ENCODE data around the gene GALR1.

The GALR1 gene

GRCh38 chr18:77234504-77235365, 14.9 kb upstream of the GALR1 start:
- TF ChIP-seq CREB1 (IDR thresholded peaks at IDR 0.05; ENCODE audit: low read depth) (no peak), MAX (IDR thresholded peaks at IDR 0.05) (no peak), ZBTB7A (IDR thresholded peaks at IDR 0.05; ENCODE audit: low read depth) (no peak), RAD21 (IDR thresholded peaks at IDR 0.05; ENCODE audit: low read depth) (no peak)
- TF ChIP-seq, protein P1, sequence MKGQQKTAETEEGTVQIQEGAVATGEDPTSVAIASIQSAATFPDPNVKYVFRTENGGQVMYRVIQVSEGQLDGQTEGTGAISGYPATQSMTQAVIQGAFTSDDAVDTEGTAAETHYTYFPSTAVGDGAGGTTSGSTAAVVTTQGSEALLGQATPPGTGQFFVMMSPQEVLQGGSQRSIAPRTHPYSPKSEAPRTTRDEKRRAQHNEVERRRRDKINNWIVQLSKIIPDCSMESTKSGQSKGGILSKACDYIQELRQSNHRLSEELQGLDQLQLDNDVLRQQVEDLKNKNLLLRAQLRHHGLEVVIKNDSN (IDR thresholded peaks at IDR 0.05): no peak

DNA sequence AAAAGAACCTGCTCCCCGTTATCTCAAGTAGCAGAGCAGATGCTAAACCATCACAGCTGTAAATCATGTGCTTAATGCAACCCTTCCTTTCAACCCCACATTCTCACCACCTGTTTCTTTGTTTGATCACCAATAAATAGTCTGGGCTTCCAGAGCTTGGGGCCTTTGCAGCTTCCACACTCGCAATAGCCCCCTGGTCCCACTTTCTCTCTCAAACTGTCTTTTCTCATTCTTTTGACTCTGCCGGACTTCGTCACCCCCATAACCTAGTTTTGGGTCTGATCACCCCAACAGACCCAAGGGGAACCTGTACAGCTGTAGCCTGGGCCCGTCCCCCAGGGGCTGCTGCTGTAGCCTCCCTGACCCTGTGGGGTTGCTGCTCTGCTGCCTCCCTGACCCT, 10.4 kb upstream of the GALR1 start:
- TF ChIP-seq, protein P1 (IDR thresholded peaks at IDR 0.05): 0 out of 2 replicates have a peak, but pooled peaks have one; percentile 34

GRCh38 chr18:77248873-77249568, 627 bp upstream of the GALR1 start:
- TF ChIP-seq, protein P2, sequence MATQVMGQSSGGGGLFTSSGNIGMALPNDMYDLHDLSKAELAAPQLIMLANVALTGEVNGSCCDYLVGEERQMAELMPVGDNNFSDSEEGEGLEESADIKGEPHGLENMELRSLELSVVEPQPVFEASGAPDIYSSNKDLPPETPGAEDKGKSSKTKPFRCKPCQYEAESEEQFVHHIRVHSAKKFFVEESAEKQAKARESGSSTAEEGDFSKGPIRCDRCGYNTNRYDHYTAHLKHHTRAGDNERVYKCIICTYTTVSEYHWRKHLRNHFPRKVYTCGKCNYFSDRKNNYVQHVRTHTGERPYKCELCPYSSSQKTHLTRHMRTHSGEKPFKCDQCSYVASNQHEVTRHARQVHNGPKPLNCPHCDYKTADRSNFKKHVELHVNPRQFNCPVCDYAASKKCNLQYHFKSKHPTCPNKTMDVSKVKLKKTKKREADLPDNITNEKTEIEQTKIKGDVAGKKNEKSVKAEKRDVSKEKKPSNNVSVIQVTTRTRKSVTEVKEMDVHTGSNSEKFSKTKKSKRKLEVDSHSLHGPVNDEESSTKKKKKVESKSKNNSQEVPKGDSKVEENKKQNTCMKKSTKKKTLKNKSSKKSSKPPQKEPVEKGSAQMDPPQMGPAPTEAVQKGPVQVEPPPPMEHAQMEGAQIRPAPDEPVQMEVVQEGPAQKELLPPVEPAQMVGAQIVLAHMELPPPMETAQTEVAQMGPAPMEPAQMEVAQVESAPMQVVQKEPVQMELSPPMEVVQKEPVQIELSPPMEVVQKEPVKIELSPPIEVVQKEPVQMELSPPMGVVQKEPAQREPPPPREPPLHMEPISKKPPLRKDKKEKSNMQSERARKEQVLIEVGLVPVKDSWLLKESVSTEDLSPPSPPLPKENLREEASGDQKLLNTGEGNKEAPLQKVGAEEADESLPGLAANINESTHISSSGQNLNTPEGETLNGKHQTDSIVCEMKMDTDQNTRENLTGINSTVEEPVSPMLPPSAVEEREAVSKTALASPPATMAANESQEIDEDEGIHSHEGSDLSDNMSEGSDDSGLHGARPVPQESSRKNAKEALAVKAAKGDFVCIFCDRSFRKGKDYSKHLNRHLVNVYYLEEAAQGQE (IDR thresholded peaks at IDR 0.05; ENCODE audit: low read depth): no peak
- TF ChIP-seq RAD21 (IDR thresholded peaks at IDR 0.05; ENCODE audit: low read depth) (no peak), EGR1 (IDR thresholded peaks at IDR 0.05) (no peak)

DNA sequence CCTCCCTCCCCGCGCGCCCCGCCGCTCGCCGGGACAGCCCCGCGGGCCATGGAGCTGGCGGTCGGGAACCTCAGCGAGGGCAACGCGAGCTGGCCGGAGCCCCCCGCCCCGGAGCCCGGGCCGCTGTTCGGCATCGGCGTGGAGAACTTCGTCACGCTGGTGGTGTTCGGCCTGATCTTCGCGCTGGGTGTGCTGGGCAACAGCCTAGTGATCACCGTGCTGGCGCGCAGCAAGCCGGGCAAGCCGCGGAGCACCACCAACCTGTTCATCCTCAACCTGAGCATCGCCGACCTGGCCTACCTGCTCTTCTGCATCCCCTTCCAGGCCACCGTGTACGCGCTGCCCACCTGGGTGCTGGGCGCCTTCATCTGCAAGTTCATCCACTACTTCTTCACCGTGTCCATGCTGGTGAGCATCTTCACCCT, 865 bp downstream of the GALR1 start:
- TF ChIP-seq TCF12 (IDR thresholded peaks at IDR 0.05; ENCODE audit: low read depth) (no peak), NFIC (IDR thresholded peaks at IDR 0.05) (no peak), CEBPB (IDR thresholded peaks at IDR 0.05) (no peak), TEAD4 (IDR thresholded peaks at IDR 0.05) (no peak), RAD21 (IDR thresholded peaks at IDR 0.05; ENCODE audit: low read depth) (no peak), FOXM1 (IDR thresholded peaks at IDR 0.05; ENCODE audit: borderline replicate concordance, low read depth) (no peak), YY1 (IDR thresholded peaks at IDR 0.05; ENCODE audit: low read depth) (no peak), MAX (IDR thresholded peaks at IDR 0.05) (no peak), EP300 (IDR thresholded peaks at IDR 0.05; ENCODE audit: borderline replicate concordance) (no peak), CREB1 (IDR thresholded peaks at IDR 0.05; ENCODE audit: low read depth) (no peak), EGR1 (IDR thresholded peaks at IDR 0.05) (no peak), TAF1 (IDR thresholded peaks at IDR 0.05; ENCODE audit: low read depth) (no peak), ZBTB7A (IDR thresholded peaks at IDR 0.05; ENCODE audit: low read depth) (no peak)

GRCh38 chr18:77250926-77251729, 1.5 kb downstream of the GALR1 start:
- TF ChIP-seq TEAD4 (IDR thresholded peaks at IDR 0.05) (no peak), CEBPB (IDR thresholded peaks at IDR 0.05) (no peak), ZBTB7A (IDR thresholded peaks at IDR 0.05; ENCODE audit: low read depth) (no peak), YY1 (IDR thresholded peaks at IDR 0.05; ENCODE audit: low read depth) (no peak), TCF12 (IDR thresholded peaks at IDR 0.05; ENCODE audit: low read depth) (no peak), EGR1 (IDR thresholded peaks at IDR 0.05) (no peak), CREB1 (IDR thresholded peaks at IDR 0.05; ENCODE audit: low read depth) (no peak), TAF1 (IDR thresholded peaks at IDR 0.05; ENCODE audit: low read depth) (no peak), FOXM1 (IDR thresholded peaks at IDR 0.05; ENCODE audit: borderline replicate concordance, low read depth) (no peak), NFIC (IDR thresholded peaks at IDR 0.05) (no peak)
- TF ChIP-seq, protein P2 (IDR thresholded peaks at IDR 0.05; ENCODE audit: low read depth): no peak

DNA sequence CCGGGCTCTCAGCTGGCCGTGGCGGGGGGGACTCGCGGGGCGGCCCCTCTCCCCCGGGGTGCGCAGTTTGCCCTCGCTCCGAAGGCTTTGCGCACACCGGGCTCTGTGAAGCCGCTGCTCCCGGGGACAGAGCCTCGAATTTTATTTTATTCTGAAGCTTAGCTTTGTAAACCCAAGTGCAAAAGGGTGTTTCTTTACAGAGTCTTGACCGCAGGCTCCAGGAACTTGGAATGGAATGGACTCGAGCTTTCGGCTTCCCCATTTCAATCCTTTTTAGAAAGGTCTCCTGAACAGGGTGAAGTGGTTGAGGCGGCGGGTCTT, 2.0 kb downstream of the GALR1 start:
- TF ChIP-seq EGR1 (IDR thresholded peaks at IDR 0.05) (no peak), TEAD4 (IDR thresholded peaks at IDR 0.05) (no peak), CEBPB (IDR thresholded peaks at IDR 0.05) (no peak), EP300 (IDR thresholded peaks at IDR 0.05; ENCODE audit: borderline replicate concordance) (no peak), ZBTB7A (IDR thresholded peaks at IDR 0.05; ENCODE audit: low read depth) (no peak), RAD21 (IDR thresholded peaks at IDR 0.05; ENCODE audit: low read depth) (no peak), TCF12 (IDR thresholded peaks at IDR 0.05; ENCODE audit: low read depth) (no peak), FOXM1 (IDR thresholded peaks at IDR 0.05; ENCODE audit: borderline replicate concordance, low read depth) (no peak)
- TF ChIP-seq, protein P2 (IDR thresholded peaks at IDR 0.05; ENCODE audit: low read depth): no peak
- TF ChIP-seq, protein P1 (IDR thresholded peaks at IDR 0.05): no peak

All from Ishikawa (cell line).